Astrocyte (in vitro differentiated cells and primary cell): Measurements from ENCODE around the gene DKKL1.

Experiments
- EZH2 ChIP-seq: IDR thresholded peaks from 2 replicates; pipeline ENCODE4 v1.6.1; 2012; ENCODE audit warnings: mild to moderate bottlenecking, low read length, inconsistent platforms; ENCODE audit not compliant: insufficient read depth
- TF ChIP-seq, protein P1 (sequence below): IDR thresholded peaks from 2 replicates; pipeline ENCODE4 v1.5.1; 2011; ENCODE audit warnings: low read depth, mild to moderate bottlenecking, inconsistent platforms, low read length, moderate library complexity; ENCODE audit not compliant: insufficient read depth

DNA sequence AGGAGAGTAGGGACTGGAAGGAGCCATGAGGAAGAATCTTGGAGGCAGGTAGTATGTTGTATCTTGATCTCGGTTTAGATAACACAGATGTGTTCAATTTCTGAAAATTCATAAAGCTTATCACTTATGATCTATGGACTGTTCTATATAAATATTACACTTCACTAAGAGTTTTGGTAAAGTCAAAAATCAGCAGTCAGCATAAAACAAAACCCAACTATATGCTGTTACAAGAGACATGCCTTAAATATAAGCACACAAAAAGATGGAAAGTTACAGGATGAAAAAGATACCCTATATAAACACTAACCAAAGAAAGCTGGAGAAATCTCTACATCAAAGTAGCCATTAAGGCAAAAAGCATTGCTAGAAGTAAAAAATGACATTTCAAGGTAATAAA, 19.9 kb downstream of the DKKL1 start:
- TF ChIP-seq, protein P1, sequence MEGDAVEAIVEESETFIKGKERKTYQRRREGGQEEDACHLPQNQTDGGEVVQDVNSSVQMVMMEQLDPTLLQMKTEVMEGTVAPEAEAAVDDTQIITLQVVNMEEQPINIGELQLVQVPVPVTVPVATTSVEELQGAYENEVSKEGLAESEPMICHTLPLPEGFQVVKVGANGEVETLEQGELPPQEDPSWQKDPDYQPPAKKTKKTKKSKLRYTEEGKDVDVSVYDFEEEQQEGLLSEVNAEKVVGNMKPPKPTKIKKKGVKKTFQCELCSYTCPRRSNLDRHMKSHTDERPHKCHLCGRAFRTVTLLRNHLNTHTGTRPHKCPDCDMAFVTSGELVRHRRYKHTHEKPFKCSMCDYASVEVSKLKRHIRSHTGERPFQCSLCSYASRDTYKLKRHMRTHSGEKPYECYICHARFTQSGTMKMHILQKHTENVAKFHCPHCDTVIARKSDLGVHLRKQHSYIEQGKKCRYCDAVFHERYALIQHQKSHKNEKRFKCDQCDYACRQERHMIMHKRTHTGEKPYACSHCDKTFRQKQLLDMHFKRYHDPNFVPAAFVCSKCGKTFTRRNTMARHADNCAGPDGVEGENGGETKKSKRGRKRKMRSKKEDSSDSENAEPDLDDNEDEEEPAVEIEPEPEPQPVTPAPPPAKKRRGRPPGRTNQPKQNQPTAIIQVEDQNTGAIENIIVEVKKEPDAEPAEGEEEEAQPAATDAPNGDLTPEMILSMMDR: no peak
- no peak for TF ChIP-seq EZH2
